Muscle layer of colon (tissue), 2 donors: ENCODE data around the gene PHRF1.

Experiments used
- H3K27ac ChIP-seq: one replicate; pipeline ENCODE4 v1.7.0; 2013; ENCODE audit warnings: low read depth, mild to moderate bottlenecking, low read length, moderate library complexity
- H3K27me3 ChIP-seq, 2 donors: one replicate each; pipeline ENCODE4 v1.7.0; 2013; ENCODE audit warnings: low read length in 2 of 2, mild to moderate bottlenecking in 2 of 2; ENCODE audit not compliant: insufficient read depth in 2 of 2, control insufficient read depth in 1 of 2
- H3K36me3 ChIP-seq: one replicate; pipeline ENCODE4 v1.7.0; 2013; ENCODE audit warnings: mild to moderate bottlenecking, low read length; ENCODE audit not compliant: insufficient read depth
- H3K4me1 ChIP-seq: one replicate; pipeline ENCODE4 v1.7.0; 2013; ENCODE audit warnings: mild to moderate bottlenecking, low read length; ENCODE audit not compliant: insufficient read depth
- H3K4me3 ChIP-seq, 2 donors: one replicate each; pipeline ENCODE4 v1.7.0; 2013; ENCODE audit warnings: low read length in 2 of 2, low read depth in 1 of 2, mild to moderate bottlenecking in 1 of 2, moderate library complexity in 1 of 2
- H3K9ac ChIP-seq: one replicate; pipeline ENCODE4 v1.7.0; 2013; ENCODE audit warnings: low read length
- H3K9me3 ChIP-seq: one replicate; pipeline ENCODE4 v1.7.0; 2013; ENCODE audit warnings: mild to moderate bottlenecking, low read length
- donor health status: abdominal sarcoma.
- donor health status: Adenocarcinoma of cecum.

The PHRF1 gene

DNA sequence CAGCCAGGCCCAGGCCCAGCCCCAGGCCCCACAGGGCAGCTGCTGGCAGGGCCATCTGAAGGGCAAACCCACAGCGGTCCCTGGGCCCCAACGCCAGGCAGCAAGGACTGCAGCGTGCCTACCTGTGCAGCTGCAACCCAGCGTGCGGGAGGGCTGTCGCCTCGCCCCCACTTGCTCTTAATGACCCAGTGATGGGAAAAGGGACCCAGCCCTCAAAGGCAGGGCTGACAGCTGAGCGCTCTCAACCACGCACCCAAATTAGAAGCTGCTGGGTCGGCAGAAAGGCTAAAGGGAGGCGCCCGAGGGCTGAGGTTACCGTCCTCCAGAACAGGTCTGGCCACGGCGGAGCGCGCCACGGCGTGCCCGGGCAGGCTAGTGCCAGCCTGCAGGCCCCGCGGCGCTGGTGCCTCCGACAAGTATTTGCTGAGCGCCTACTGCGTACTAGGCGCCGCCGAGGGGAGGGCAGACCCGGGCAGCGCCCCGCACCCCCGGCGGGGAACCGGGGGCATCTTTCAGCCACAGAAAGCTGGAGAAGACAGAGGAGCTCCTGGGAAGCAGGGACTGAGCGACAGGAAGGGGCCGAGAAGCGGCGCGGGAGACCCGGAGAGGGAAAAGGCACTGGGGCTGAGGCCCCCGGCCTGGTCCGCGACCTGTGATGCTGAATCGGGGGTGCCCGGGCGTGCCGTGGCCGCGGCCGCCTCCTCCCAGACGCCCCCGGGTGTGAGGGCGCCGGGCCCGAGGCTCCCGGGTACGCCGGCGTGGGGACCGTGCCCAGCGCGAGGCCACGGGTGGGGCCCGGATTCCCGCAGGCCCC lies 41.7 kb upstream of the PHRF1 start:
- peak overlapping the region; percentile 67 to 85 for H3K4me3 ChIP-seq
- H3K36me3 ChIP-seq = peaks cover 11% of the 10 kb centered on the region
- H3K9me3 ChIP-seq = no peaks in the 10 kb centered on the region
- H3K27me3 ChIP-seq = peaks cover 11 to 27% of the 10 kb centered on the region in 2 donors
- peak overlapping the region; percentile 80 for H3K27ac ChIP-seq
- H3K9ac ChIP-seq = peak overlapping the region; percentile 53
- H3K4me1 ChIP-seq = peaks cover 14% of the 10 kb centered on the region

DNA sequence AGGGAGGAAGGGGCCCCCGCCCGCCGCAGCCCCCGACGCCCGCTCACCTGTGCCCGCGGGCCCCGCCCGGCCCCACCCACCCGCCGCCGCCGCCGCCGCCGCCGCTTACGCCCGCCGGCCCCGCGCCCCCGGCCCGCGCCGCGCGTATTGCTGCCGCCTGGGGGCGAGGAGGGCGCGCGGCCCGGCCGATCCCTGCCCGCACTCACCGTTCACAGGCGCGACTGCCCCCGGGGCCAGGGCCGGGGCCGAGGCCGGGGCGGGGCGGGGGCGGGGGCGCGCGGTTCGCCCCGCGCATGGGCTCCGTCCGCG lies 41.1 kb upstream of the PHRF1 start:
- H3K4me3 ChIP-seq = peak overlapping the region in 1 of 2 donors; percentile 85
- no peak overlapping the region for H3K9ac ChIP-seq
- H3K4me1 ChIP-seq = peaks cover 14% of the 10 kb centered on the region
- no peak overlapping the region for H3K27ac ChIP-seq
- peaks cover 11 to 31% of the 10 kb centered on the region in 2 donors for H3K27me3 ChIP-seq
- H3K9me3 ChIP-seq = no peaks in the 10 kb centered on the region
- peaks cover 11% of the 10 kb centered on the region for H3K36me3 ChIP-seq

DNA sequence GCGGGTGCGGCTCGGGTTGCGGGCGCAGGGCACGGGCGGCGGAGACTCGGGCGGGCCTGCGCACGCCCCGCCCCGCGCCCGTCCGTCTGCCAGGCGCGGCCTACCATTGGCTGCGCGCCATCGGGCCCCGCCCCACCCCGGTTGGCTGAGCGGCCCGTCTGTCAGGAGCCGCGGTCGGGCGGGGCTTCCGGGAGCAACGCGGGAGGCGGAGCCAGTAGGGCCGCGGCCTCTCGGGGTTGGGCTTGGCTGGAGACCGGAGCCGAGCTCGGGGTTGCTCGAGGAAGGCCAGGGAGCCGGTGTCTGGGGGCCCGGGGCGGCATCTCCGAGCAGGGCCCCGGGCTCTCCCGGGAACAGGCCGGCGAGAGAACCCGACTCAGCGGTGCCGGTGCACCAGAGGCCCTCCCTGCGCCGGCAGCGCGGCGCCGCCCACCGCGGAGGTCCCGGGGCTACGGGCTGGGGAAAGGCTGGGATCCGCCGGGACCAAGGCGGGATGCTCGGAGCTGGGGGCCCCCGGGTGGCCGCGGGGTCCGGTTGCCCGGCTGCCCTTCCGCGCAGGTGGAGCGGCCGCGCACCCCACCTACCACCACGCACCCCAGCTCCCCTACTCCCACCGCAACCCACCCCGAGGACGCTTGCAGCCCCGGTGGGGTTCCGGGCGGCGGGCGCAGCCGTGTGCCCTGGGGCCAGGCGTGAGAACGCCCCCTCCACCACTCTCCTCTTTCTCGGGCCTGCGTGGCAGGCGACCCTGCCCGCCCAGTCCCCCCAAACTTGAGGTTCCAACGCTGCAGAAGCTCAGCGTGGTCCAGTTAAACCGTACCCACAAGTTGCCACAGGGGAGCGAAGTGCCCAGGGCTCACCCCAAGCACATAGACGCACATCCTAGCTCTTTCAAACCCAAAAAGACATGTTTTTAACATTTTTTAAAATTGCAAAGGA lies 40.5 kb upstream of the PHRF1 start, which contains the start of gene HRAS:
TSS of gene HRAS (minus strand) at position 58 of the 936 bp plus-strand sequence.
- no peaks in the 10 kb centered on the region for H3K9me3 ChIP-seq
- H3K27me3 ChIP-seq = peaks cover 11 to 33% of the 10 kb centered on the region in 2 donors
- peaks cover 11% of the 10 kb centered on the region for H3K36me3 ChIP-seq
- peak within 1 kb of the TSS; percentile 53 for H3K9ac ChIP-seq
- H3K27ac ChIP-seq = peak within 1 kb of the TSS; percentile 80
- H3K4me3 ChIP-seq = peak within 1 kb of the TSS; percentile 67 to 85
- H3K4me1 ChIP-seq = peaks cover 14% of the 10 kb centered on the region

DNA sequence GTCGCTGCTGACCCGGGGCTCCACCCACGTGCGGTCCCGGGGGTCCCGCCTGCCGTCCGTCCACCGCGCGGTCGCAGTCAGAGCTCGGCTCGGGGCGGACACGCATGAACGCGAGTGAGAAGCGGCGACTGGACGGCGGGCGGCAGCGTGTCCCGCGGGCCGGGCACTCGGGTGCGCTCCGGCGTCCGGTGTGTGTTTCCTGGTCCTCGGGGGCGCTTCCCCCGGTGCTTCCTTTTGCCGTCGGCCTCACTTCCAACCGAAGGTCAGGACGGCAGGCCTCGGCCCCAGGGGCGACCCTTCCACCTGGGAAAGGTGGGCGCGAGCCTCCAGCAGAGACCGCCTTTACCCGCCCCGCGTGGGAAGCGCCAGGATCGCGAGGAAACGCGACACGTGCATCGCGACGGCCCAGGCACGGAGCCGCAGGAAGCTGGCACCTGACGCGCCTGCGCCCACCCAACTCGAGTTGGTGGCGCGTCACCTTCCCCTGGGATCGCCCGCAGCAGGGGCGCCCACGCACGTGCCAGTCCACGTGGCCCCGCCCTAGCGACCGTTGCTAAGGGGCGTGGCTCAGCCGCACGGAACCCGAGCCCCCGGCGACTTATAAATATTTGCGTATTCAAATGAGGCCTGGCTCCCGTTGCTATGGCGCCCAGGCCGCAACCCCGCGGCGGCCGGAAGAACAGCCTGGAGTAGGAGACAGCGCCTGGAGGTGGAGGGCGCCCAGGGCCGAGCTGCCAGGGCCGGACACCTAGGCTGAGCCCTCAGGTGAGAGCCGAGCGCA lies 39.2 kb upstream of the PHRF1 start, which contains the start of gene LRRC56:
TSS of gene LRRC56 (plus strand) at position 687 of the 781 bp plus-strand sequence. CDS start 3,158 bp downstream, outside the sequence.
- H3K27me3 ChIP-seq = peaks cover 11 to 33% of the 10 kb centered on the region in 2 donors
- H3K36me3 ChIP-seq = peaks cover 9% of the 10 kb centered on the region
- no peaks in the 10 kb centered on the region for H3K9me3 ChIP-seq
- H3K27ac ChIP-seq = no peak within 1 kb of the TSS
- peak within 1 kb of the TSS; percentile 2 to 53 for H3K4me3 ChIP-seq
- H3K4me1 ChIP-seq = peaks cover 14% of the 10 kb centered on the region
- no peak within 1 kb of the TSS for H3K9ac ChIP-seq

DNA sequence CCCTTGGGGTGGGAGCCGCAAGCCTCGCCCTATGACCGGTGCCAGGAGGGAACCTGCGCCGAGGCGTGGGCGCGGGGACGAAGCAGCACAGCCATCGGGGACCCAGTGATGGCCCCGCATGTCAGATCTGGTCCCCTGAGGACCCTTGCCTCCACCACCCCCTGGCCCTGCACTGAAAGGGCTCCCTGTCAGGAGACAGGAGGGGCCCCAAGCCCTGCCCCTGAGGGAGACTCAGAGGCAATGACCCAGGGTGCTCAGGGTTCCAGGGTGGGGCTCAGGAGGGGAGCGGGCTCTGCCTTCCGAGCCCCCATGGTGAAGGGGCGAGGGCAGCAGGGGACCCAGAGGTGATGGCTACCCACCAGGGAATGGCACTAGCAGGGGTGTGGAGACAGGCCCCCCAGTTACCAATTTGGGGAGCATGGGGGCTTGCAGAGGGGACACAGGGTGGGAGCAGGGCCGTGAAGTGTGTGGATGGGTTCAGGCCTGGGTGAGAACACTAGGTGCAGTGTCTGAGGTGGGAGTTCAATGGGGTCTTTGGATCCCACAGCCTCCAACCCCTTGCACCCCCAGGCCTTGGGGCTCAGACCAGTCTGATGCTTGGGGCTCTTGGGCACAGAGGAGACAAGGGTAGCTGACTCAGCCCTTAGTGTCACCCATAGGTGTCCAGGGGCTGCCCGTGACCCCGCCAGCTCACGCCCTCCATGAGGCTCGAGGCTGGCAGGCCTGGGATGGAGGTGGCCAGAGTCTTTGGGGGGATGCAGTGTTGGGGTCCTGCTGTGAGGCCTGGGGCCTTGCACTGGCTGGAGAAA lies 38.4 kb upstream of the PHRF1 start:
- H3K9ac ChIP-seq = no peak overlapping the region
- H3K27ac ChIP-seq = no peak overlapping the region
- H3K9me3 ChIP-seq = no peaks in the 10 kb centered on the region
- peaks cover under 1% of the 10 kb centered on the region for H3K36me3 ChIP-seq
- H3K27me3 ChIP-seq = peaks cover 11 to 33% of the 10 kb centered on the region in 2 donors
- H3K4me3 ChIP-seq = no peak overlapping the region
- peaks cover 14% of the 10 kb centered on the region for H3K4me1 ChIP-seq

DNA sequence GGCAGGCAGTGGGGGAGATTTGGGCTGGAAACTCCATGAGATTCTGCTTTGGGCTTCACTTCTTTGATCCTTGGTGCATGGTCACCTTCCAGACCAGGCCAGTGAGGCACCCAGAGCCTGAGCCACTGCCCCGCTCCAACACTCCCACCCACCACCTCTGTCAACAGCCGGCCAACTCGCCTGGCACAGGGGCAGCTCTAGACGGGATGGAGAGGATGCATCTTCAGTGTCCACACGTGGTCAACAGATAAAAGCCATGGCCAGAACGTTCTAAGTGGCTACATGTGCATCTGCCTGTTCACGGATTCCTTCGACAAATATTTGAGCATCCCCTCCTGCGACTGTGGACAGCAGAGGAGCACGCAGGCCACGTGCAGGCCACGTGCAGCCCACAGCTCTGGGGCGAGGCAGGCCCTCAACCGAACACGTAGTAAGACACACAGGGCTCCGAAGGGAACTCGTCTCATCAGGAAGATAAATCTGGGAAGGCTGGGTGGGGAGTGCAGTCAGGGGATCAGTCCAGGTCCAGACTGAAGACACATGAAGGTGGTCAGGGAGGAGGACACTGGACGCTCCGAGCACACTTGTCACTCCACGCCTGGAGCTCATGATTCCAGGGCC lies 37.7 kb upstream of the PHRF1 start:
- Histone ChIP-seq H3K27me3 (peaks cover 11 to 33% of the 10 kb centered on the region in 2 donors), H3K4me1 (peaks cover 14% of the 10 kb centered on the region), H3K36me3 (no peaks in the 10 kb centered on the region), H3K9ac (no peak overlapping the region), H3K9me3 (no peaks in the 10 kb centered on the region), H3K4me3 (no peak overlapping the region), H3K27ac (no peak overlapping the region)

DNA sequence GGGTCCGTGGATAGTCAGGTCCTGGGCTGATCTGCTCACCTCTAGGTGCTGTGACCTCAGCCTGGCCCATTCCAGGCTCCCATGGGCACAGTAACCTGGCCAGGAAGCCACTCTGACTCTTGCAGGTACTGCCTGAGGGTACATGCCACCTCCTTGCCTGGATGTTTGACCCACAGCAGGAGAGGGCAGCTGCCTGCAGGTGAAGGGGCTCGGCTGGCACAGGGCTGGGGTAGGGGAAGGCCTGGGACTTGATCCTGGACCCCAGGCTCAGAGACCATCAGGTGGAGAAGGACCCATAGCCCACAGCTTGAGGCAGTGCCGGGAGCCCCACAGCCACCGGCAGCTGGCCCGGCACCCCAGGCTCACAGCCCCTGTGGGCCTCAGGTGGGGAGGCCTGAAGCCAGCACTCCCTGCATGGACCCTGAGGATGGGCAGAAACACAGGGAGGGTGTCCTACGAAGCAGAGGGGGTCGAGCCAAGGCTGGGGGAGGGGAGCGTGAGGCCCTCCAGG lies 36.2 kb upstream of the PHRF1 start:
- H3K27me3 ChIP-seq = peaks cover 11 to 33% of the 10 kb centered on the region in 2 donors
- peaks cover 8% of the 10 kb centered on the region for H3K4me1 ChIP-seq
- no peak overlapping the region for H3K4me3 ChIP-seq
- no peak overlapping the region for H3K9ac ChIP-seq
- H3K9me3 ChIP-seq = no peaks in the 10 kb centered on the region
- no peaks in the 10 kb centered on the region for H3K36me3 ChIP-seq
- H3K27ac ChIP-seq = no peak overlapping the region

DNA sequence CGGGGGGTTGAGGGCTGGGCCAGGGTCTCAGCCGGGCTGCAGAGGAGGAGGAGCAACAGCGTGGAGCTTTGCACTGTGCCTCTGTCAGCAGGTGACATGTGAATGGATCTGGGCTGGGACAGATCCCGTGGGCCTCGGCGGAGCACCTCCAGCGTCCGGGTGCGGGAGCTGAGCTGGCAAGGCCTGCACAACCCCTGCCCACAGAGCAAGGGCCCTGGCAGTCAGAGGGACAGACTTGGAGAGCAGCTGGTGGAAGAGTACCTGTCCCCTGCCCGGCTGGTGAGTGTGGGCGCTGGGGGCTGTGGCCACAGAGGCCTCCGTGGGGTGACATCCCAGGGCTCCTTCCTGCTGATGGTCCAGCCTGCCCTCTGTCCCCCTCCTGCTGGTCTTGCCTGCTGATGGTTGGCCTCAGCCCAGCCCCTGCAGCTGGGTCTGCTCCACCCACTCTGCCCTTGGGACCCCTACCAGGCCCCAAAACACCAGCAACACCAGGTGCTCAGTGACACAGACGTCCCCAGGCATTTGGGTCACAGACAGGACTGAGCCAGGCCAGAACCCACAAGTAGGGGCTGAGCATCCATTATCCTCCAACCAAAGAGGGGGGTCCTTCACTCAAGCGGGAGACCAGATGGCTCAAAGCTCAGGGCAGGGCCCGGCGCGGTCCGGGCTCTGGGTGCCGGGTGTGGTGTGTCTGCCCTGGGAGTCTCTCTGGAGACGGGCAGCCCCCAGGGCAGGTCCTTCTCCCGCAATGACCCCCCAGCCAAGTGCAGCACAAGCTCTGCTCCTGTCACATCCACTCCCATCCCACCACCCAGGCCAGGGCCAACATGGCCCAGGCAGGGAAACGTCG lies 35.5 kb upstream of the PHRF1 start:
- H3K36me3 ChIP-seq = no peaks in the 10 kb centered on the region
- H3K27me3 ChIP-seq = peaks cover 11 to 33% of the 10 kb centered on the region in 2 donors
- no peak overlapping the region for H3K4me3 ChIP-seq
- no peak overlapping the region for H3K9ac ChIP-seq
- no peaks in the 10 kb centered on the region for H3K9me3 ChIP-seq
- no peak overlapping the region for H3K27ac ChIP-seq
- peaks cover 8% of the 10 kb centered on the region for H3K4me1 ChIP-seq

DNA sequence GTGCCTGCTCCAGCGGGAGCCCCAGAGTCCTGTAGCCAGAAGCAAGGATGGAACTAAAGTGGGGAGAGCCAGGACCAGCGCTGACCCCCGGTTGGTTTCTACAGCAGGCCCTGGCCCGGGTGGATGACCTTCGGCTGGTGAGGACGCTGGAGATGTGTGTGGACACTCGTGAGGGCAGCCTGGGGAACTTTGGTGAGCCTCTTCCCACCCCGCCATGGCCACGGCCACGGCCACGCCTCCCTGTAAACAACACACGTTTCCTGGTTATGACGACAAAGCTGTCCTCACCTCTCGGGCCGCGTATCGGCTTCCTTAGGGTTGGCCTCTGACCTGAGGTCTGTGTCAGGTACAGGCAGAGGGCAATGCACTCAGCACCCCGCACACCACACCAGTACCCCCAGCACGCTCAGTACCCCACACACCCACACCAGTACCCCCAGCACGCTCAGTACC lies 34.8 kb upstream of the PHRF1 start:
- H3K4me3 ChIP-seq = no peak overlapping the region
- peaks cover 8% of the 10 kb centered on the region for H3K4me1 ChIP-seq
- no peaks in the 10 kb centered on the region for H3K36me3 ChIP-seq
- no peak overlapping the region for H3K27ac ChIP-seq
- H3K9ac ChIP-seq = no peak overlapping the region
- H3K27me3 ChIP-seq = peaks cover 11 to 27% of the 10 kb centered on the region in 2 donors
- no peaks in the 10 kb centered on the region for H3K9me3 ChIP-seq
